Superior temporal gyrus (tissue), 1 donor: ENCODE data around the gene PLA2G15.

Experiments
- DNase-seq: peaks from one replicate; pipeline ENCODE4 v3.0.0-alpha.2; 2016; ENCODE audit errors: extremely low spot score

The PLA2G15 gene, protein sequence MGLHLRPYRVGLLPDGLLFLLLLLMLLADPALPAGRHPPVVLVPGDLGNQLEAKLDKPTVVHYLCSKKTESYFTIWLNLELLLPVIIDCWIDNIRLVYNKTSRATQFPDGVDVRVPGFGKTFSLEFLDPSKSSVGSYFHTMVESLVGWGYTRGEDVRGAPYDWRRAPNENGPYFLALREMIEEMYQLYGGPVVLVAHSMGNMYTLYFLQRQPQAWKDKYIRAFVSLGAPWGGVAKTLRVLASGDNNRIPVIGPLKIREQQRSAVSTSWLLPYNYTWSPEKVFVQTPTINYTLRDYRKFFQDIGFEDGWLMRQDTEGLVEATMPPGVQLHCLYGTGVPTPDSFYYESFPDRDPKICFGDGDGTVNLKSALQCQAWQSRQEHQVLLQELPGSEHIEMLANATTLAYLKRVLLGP

DNA sequence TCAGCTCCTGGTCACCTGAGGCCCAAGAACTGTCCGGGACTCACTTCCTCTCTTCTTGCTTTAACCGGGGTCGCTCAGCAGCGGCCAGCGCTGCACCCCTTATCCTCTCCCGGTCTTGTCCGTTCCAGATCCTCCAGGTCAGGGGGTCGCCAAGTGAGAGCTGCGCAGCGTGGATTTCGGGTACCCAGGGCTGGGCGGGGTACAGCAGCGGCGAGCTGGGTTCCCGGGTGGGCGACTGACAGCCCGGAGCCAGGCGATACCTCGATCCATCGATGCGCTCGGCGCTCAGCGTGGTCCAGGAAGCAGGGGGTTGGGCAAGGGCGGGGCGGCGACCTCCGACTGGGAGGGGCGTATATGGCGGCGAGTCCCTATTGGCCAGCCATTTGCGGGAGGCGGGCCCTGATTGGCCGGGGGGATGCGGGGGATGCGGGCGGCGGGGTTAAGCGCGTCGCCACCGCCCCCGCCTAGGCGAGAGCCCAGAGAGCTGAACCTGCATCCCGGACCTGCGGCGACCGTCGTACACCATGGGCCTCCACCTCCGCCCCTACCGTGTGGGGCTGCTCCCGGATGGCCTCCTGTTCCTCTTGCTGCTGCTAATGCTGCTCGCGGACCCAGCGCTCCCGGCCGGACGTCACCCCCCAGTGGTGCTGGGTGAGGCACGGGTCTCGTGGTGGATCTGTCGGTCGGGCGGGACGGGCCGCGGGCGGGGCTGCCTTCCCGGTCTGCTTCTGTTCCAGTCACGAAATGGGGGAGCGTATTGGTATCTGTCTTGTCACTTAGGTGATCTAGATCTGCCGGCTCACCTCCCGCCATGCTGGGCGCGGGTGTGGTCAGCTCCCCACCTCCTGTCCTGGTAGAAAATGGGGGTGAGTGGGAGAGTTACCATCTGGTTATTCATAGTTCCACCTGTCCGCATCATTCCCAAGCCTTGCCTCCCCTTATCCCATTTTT is at the start of gene PLA2G15:
Gene PLA2G15, plus strand, starts transcription at position 471 of the 951 bp plus-strand sequence. Its CDS starts 54 bp downstream, at position 525.
- DNase-seq = peak; percentile 88

GRCh38 chr16:68197250-68197649 is 47.9 kb upstream of the PLA2G15 start:
- no peak for DNase-seq

DNA sequence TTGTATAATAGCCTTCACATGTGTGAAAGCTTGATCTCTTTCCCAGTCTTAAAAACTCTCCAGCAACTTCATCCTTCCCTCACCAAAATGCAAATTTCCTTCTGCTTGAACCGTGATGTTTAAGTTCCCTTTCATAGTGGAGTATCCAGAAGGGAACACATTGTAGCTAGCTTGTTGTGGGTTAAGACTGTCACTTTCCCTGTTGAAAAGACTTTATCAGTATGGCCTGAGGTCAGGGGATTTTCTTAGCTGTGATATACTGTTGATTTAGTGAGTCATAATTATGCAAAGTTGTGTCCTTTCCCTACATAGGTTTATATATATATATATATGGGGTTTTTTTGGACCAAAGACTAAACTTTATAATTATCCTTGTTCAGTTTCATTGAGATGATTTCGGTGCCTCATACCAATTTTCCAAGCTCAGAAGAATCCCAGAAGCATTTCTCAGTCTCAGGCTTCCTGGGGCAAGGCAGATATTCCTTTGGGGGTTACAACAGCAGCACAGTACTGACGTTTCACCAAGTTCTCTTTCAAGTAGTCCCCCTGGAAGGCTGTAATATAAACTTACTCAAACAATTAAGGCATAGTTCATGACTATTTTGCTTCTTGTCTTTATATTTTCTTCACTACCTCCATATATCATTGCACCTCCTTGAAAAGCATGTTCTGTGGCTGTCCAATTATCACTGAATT is 44.9 kb upstream of the PLA2G15 start:
- no peak for DNase-seq

DNA sequence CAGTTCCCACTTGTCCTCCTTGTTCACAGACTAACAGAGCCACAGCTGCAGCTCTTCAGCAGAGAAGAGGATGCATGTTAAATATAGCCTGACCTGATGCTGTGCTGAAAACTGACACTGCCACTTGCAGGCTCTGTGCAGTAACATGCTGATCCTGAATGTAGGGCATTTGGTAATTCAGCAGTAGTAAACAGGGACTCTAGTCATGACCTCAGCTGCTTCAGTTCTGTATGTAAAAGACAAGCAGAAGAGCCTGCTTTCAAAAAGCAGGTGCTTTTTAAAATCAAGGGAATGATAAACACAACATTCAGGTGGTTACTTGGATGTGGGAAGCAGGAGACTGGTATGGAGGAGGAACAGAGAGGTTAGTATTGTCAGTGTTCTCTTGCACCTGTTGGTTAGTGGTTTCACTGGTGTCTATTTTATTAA is 43.1 kb upstream of the PLA2G15 start:
- DNase-seq = peak; percentile 61

GRCh38 chr16:68206245-68206644 is 38.9 kb upstream of the PLA2G15 start:
- DNase-seq = no peak

DNA sequence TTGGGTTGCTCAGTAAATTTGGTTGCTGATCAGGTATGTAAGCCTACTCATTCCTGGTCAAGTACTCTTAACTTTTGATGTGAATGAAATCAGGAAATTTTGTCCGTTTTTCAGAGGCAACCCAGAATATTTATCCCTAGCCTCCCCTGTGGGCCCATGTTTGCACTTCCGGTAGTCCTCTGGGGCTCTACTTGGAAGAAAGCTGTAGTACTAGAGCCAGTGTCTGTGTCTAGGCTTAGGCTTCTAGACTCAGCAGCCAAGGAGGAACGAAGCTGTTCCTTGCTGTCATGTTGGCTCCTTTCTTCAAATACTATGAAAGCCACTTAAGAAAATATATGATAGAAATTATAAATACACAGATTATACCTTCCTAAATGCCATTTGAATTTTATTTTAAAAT is 30.4 kb upstream of the PLA2G15 start:
- DNase-seq = no peak

DNA sequence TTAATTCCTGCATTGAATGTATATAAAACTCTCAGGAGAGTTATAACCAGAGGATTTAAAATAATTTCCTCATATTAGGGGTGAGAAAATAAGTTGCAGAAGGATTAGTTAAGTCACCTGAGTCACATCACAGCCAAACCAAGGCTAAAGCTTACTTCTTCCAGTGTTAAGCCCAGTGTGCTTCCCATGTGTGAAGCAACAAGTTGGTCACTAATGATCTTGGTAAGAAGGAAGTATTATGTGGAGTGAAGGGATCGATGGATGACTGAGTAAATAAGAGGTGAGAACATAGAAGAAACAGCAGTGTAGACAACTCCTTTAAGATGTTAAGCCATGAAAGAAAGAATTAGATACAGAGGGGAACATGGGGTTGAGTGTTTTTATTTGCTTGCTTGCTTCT is 29.9 kb upstream of the PLA2G15 start:
- no peak for DNase-seq

GRCh38 chr16:68216240-68216639 is 28.9 kb upstream of the PLA2G15 start:
- DNase-seq = no peak

DNA sequence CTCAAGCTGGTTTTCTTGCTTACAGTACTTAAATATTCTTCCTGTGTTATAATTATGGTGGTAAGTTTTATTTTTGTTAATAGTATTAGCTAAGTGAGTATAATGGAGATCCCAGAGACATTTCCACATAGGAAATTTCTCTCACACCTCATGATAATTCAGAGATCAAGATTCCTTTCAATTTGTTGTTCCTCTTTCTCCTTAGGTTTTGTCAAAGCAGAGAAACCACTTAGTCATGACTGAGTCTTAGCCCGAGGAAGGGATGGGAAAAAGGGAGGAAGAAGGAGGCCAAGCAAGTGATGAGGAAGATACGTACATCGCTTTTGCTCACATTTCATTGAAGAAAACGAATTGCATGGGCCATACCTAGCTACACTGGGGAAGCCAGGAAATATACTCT is 27.7 kb upstream of the PLA2G15 start:
- no peak for DNase-seq

DNA sequence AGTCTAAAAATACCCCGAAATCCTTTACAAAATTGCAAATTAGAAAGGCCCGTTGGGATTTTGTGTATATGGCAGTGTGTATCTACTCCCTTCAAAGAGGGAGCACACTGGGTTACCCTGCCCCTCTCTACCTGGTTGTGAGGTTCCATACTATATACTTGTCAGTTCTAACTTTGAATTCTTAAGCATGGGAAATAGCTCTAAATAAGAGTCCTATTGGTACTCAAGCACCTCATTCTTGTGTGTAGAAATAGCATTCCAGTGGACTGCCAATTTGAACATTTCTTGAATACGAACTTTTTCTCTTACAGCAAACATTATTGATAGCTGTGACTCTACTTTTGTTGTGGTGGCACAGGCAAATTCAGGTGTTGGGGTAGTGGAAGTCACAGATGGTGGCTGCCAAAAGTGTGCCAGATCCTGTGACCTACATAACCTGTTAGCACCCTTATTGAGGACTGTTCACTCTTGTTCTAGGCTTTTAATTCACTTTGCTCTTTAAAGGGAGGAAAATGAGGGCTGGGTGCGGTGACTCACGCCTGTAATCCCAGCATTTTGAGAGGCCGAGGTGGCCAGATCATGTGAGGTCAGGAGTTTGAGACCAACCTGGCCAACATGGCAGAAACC is 25.3 kb upstream of the PLA2G15 start:
- DNase-seq = no peak

DNA sequence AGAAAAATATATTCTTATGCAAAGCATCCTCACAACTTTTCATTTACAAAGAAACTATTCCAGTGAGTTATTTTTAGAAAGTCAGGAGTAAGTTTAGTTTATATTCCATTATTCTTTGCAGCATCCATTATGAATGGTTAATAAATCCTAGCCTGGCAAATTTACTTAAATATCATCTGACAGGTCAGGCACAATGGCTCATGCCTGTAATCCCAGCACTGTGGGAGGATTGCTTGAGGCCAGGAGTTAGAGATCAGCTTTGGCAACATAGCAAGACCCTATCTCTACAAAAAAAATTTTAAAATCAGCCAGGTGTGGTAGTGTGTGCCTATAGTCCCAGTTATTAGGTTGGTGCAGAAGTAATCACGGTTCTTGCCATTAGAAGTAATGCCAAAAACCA is 22.1 kb upstream of the PLA2G15 start:
- DNase-seq = no peak

- no peak for DNase-seq
These were observed 19.1 kb upstream of the PLA2G15 start for GRCh38 chr16:68226116-68226515.

DNA sequence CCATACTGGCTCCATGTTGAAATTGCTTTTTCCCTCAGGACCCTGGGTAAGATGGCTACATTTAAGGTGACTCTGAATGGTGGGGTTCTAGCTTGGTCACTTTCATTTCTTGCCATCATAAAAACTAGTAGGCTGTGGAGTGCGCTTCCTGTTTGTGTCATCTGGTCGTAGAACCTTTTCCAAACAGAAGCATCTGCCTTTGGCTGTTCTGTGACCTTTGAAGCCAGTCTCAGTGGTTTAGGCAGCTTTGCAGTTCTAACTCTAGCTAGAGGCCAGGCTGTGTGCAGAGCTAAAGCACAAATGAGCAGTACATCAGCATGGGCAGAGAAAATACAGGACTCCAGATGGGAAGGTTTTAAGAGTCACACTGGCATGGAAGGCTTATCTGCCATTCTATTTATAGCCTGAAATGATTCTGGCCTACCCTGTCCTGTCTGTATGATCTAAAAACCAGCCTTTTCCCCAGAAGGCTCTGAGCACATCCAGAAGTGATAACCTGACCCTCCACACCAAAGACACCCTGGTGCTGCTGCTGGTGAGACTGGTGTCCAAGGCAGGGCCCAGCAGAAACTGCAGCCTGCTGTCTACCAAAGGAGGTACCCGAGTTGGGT is 17.9 kb upstream of the PLA2G15 start:
- no peak for DNase-seq

DNA sequence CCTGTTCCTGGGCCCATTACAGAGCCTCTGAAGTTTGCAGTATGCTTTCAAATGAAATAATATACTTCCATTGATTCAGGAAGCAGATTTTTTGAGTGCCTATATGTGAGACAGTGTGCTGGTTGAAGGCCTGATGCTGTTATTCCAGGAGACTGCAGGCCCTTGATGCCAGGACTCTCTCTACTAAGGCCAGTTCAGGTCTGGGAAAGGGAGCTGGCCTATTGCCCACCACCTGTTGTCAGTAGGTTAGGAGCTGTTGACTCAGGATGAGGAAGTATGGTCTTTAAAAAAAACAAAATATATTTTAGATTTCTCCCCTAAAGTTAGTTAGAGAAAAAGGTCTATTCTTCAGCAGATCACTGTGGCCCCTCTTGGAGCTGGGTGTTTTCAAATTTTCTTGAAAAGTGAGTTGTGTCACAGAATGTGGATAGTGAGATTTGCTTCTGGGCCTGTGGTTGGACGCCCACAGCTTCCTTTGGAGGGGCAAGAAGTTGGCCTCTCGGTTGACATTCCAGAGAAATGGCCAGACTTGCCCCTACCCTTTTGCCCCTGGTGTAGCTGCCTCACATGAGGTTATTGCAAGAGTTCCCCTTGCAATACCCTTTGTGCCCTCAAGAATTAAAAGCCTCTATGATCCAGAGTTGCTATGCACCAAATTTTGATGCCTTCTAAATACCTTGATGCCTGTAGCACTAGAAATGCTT is 17.2 kb upstream of the PLA2G15 start:
- DNase-seq = no peak

DNA sequence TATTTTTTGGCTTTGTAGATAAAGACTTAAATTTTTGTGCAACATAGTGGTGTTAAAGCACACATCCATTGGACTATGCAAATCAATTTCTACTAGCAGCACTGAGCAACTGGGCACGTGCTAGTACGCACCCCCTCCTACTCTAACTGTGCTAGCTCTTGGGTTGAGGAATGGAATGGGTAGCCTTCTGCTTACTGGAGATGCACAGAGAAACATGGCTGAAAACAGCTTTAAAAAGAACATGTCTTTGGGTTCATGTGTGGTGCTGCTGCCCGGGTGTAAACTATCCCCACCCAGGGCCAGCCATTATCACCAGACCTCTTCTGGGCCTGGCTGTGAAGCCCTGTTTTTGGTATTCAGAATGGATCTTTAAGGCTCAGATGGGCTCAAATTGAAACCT is 16.5 kb upstream of the PLA2G15 start:
- DNase-seq = no peak

- DNase-seq = peak; percentile 92
These were observed 15.6 kb upstream of the PLA2G15 start for GRCh38 chr16:68229431-68230175.

DNA sequence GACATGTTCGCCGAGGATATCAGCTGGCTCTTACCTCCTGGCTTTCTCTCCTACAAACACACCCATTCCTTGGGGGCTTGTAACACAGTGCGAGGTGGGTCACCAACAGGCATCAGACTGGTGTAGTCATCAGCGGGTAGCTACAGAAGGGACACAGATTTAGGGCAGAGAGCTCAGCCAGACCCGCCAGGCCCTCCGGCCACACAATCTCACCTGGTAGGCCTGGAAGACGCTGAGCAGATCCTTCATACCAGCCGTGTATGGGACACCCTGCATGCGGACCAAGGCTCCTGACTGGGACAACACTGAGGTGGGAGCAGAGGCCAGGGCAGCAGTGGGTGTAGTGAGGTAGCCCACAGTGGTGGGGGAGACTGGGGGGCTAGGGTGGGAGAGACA is 15.0 kb upstream of the PLA2G15 start:
- no peak for DNase-seq

GRCh38 chr16:68230956-68231355 is 14.2 kb upstream of the PLA2G15 start:
- no peak for DNase-seq

DNA sequence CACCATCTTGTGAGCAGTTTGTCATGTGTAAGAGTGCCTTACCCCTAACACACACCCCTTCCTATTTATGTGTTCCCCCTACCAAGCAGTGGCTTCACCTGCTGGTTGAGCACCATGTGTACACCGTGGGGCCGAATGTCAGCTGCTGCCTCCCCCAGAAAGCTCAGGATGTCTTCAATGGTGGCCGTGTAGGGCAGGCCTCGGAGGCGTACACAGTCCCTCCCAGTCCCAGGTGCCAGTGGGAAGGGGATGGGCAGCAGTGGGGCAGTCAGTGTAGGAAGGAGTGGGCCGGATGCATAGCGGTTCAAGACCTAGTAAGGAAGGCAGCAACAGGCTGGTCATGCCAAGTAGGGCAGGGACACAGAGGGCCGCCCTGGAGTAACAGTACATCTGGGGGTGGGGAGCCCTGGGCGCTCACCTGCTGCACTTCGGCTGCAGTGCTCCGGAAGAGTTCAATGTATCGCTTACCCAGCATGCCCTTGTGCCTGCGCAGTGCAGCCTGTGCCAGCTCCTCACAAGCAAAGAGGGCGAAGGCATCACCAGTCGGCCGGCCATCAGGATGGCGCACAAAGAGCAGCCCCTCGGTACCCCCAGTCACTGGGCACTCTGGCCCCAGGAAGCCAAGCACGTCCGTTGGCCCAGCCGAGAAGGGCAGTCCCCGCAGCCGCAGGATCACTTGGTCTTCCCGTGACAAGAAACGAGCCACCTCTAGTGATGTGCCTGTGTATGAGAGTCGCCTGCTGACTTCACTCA is 13.6 kb upstream of the PLA2G15 start:
- DNase-seq = no peak
